Activated CD8-positive, alpha-beta memory T cell treated with anti-CD3 and anti-CD28 coated beads, Interleukin-2, amount 10 ng/mL, durations not matched to agents 7 days and 5 days (primary cell): Measurements from ENCODE around the gene DPPA5. TPM values are rescaled to one million over a fixed set of nuclear protein-coding genes. Genes with fewer than 3 reads are reported as not detected.
"Not testable (repeated sequence)": the region's sequence is repeated elsewhere in the genome, so short reads cannot be mapped to it uniquely, and the experiment has no call there.

Experiments used
- ATAC-seq: fragments of 150-1000 bp; cut with Tn5 transposase; one replicate; pipeline ENCODE4 v1.10.0; 2021; ENCODE audit warnings: moderate library complexity
- CTCF ChIA-PET: fragments of 350-600 bp; sonication (Branson Sonifier 250); formaldehyde crosslinking; loops from one replicate; lab custom pipeline; 2021; ENCODE audit warnings: antibody characterized with exemption; lab: Charles Lee
- DNase-seq: peaks from one replicate; pipeline ENCODE4 v3.0.0-alpha.2; 2020
- H3K27ac Mint-ChIP-seq: one replicate; pipeline ENCODE4 v1.8.0; 2021; ENCODE audit warnings: mild to moderate bottlenecking, mixed read lengths
- H3K27me3 Mint-ChIP-seq: one replicate; pipeline ENCODE4 v1.8.0; 2021; ENCODE audit warnings: mixed read lengths
- H3K36me3 Mint-ChIP-seq: one replicate; pipeline ENCODE4 v1.8.0; 2021; ENCODE audit warnings: mild to moderate bottlenecking, mixed read lengths
- H3K4me1 Mint-ChIP-seq: one replicate; pipeline ENCODE4 v1.8.0; 2021; ENCODE audit warnings: mixed read lengths
- H3K4me3 Mint-ChIP-seq: one replicate; pipeline ENCODE4 v1.8.0; 2021; ENCODE audit warnings: mild to moderate bottlenecking, moderate library complexity, mixed read lengths
- H3K9me3 Mint-ChIP-seq: one replicate; pipeline ENCODE4 v1.8.0; 2022; ENCODE audit warnings: low read depth, mixed read lengths
- total RNA-seq, 2 experiments: library from RNA; stranded (reverse); gene quantifications; one replicate each; pipeline ENCODE4 v1.2.3, GENCODE V29; 2021

Gene DPPA5
- not detected for total RNA-seq

DNA sequence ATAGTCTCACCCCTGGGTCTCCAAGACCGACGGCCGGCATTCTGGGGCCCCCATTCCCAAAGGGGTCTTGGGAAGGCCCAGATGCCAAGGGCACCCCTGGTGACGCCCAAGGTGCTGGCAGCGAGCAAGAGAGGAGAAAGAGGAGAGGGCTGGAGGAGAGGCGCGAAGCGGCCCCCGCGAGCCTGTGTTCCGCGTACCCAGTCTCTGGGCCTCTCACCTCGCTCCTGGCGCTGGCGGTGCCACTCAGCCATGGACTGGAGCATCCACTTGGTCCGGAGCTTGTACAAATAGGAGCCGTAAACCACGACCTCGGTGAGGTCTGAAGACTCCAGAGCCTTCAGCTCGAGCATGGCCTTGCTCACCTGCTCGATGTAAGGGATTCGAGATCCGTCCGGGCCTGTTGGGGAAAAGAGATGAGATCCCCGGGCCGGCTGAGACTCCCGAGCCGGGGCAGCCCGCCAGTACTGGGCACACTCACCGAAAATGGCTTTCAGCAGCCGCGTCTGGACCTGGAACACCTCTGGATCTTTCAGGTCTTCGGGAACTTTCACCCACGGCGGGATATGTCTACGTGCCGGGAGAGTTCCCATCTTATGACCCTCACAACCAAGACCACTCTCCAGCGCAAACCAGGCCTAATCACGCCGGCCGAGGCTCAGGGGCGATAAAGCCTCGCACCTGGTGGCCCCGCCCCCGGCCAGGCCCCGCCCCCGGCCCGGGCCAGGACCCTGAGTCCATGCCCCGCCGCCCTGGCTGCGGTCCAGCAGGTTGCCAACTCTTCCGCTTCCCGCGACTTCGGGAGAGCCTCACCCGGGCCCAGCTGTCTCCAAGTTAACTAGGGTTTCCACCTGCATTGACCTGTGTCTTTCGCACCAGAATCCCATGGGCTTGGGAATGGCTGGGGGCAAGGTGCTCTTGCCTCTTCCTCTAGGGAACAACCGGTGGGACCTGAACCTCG is at the start of gene DPPA5:
Gene DPPA5, minus strand, starts transcription at position 641 of the 958 bp plus-strand sequence. Its CDS starts 51 bp downstream, at position 590.
- peaks cover 38% of the 10 kb centered on the region for H3K27me3 Mint-ChIP-seq
- H3K4me3 Mint-ChIP-seq: no peak within 1 kb of the TSS
- H3K4me1 Mint-ChIP-seq: no peaks in the 10 kb centered on the region
- CTCF ChIA-PET: no interaction called here
- DNase-seq: no peak
- no peaks in the 10 kb centered on the region for H3K36me3 Mint-ChIP-seq
- no peak within 1 kb of the TSS for H3K27ac Mint-ChIP-seq
- ATAC-seq: no peak
- H3K9me3 Mint-ChIP-seq: no peaks in the 10 kb centered on the region

GRCh38 chr6:73400656-73401055 is 46.6 kb upstream of the DPPA5 start:
- H3K36me3 Mint-ChIP-seq: peaks cover 1% of the 10 kb centered on the region
- no peaks in the 10 kb centered on the region for H3K27me3 Mint-ChIP-seq
- no peak for ATAC-seq
- H3K9me3 Mint-ChIP-seq: no peaks in the 10 kb centered on the region
- H3K4me3 Mint-ChIP-seq: no peak overlapping the region
- no peak for DNase-seq
- CTCF ChIA-PET: interaction anchor here (1.5 kb wide), 1 partner anchor 9 kb away, joined by 3 read pairs; no protein-coding TSS in a partner anchor
- H3K4me1 Mint-ChIP-seq: no peaks in the 10 kb centered on the region
- no peak overlapping the region for H3K27ac Mint-ChIP-seq

GRCh38 chr6:73395875-73396274 is 41.8 kb upstream of the DPPA5 start:
- CTCF ChIA-PET: no interaction called here
- Mint-ChIP-seq H3K4me3 (no peak overlapping the region), H3K9me3 (no peaks in the 10 kb centered on the region), H3K27me3 (no peaks in the 10 kb centered on the region), H3K27ac (no peak overlapping the region), H3K4me1 (peaks cover 18% of the 10 kb centered on the region), H3K36me3 (peaks cover 5% of the 10 kb centered on the region)
- no peak for DNase-seq
- no peak for ATAC-seq

DNA sequence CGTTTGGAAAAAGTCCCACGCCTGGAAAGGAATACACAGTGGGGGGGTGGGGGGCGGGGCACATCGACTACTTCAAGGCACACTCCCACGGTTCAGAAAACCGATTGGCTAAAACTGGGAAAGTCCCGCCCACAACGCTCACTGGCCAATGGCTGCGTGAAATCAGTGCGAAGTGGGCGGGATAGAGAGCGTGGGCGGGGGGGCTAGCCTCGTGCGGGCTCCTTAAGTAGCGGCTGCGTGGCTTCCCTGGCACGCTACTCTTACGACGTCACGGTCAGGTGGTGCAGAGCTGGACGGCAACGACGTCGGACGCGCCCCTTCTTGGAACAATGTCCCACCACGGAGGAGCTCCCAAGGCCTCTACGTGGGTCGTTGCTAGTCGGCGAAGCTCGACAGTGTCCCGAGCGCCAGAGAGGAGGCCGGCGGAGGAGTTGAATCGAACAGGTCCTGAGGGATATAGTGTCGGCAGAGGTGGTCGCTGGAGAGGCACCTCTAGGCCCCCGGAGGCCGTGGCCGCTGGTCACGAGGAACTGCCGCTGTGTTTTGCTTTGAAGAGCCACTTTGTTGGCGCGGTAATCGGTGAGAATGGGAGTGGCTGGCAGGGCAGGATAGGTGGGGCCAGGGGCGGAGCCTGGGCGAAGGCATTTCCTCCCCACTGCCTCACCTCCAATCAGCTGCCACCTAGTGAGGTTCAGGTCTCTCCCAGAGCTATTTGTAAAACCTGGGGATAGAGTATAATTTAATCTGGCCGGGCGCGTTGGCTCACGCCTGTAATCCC is 40.7 kb upstream of the DPPA5 start, which contains the start of gene DDX43:
Gene DDX43, plus strand, starts transcription at position 252 of the 778 bp plus-strand sequence. Its CDS starts 78 bp downstream, at position 330.
- DNase-seq (peak; percentile 77), ATAC-seq (peak; percentile 83)
- Mint-ChIP-seq H3K4me3 (peak within 1 kb of the TSS; percentile 78), H3K27me3 (no peaks in the 10 kb centered on the region), H3K27ac (peak within 1 kb of the TSS; percentile 93), H3K4me1 (peaks cover 22% of the 10 kb centered on the region), H3K9me3 (no peaks in the 10 kb centered on the region), H3K36me3 (peaks cover 5% of the 10 kb centered on the region)
- CTCF ChIA-PET: interaction anchor here (0.5 kb wide), 1 partner anchor 18 kb away, joined by 4 read pairs; no protein-coding TSS in a partner anchor

- CTCF ChIA-PET: no interaction called here
- Mint-ChIP-seq H3K4me3 (no peak overlapping the region), H3K36me3 (peaks cover 5% of the 10 kb centered on the region), H3K4me1 (peaks cover 34% of the 10 kb centered on the region), H3K27me3 (no peaks in the 10 kb centered on the region), H3K27ac (no peak overlapping the region), H3K9me3 (no peaks in the 10 kb centered on the region)
- no peak for ATAC-seq
- DNase-seq: no peak
These were observed 39.2 kb upstream of the DPPA5 start for GRCh38 chr6:73393278-73393677.

DNA sequence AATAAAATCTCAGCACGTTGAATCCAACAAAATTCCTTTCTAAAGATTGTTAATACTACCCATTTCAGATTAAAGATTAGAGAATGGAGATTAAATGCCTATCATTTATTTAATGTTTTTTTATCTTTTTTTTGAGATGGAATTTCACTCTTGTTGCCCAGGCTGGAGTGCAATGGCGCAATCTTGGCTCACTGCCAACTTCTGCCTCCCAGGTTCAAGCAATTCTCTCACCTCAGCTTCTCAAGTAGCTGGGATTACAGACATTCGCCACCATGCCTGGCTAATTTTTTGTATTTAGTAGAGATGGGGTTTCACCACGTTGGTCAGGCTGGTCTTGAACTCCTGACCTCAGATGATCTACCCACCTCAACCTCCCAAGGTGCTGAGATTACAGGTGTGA is 38.1 kb upstream of the DPPA5 start:
- not testable (repeated sequence) for H3K9me3 Mint-ChIP-seq, DNase-seq, H3K4me3 Mint-ChIP-seq, ATAC-seq, H3K27me3 Mint-ChIP-seq, H3K27ac Mint-ChIP-seq, H3K36me3 Mint-ChIP-seq
- CTCF ChIA-PET: interaction anchor here (0.6 to 1.3 kb wide), 2 partner anchors 254 to 980 kb away, joined by 3 to 4 read pairs; no protein-coding TSS in a partner anchor
- H3K4me1 Mint-ChIP-seq: peaks cover 34% of the 10 kb centered on the region

GRCh38 chr6:73391675-73392074 is 37.6 kb upstream of the DPPA5 start:
- Mint-ChIP-seq H3K27ac (no peak overlapping the region), H3K9me3 (no peaks in the 10 kb centered on the region), H3K36me3 (peaks cover 5% of the 10 kb centered on the region), H3K4me3 (no peak overlapping the region), H3K4me1 (peaks cover 34% of the 10 kb centered on the region), H3K27me3 (no peaks in the 10 kb centered on the region)
- CTCF ChIA-PET: interaction anchor here (0.6 to 1.3 kb wide), 4 partner anchors 9 to 980 kb away, joined by 3 to 4 read pairs (median 3); no protein-coding TSS in a partner anchor
- DNase-seq: no peak
- ATAC-seq: no peak

- Mint-ChIP-seq H3K27ac (no peak overlapping the region), H3K36me3 (peaks cover 5% of the 10 kb centered on the region), H3K4me1 (peaks cover 33% of the 10 kb centered on the region), H3K9me3 (no peaks in the 10 kb centered on the region), H3K4me3 (no peak overlapping the region), H3K27me3 (no peaks in the 10 kb centered on the region)
- ATAC-seq (no peak), DNase-seq (no peak)
- CTCF ChIA-PET: interaction anchor here (1.8 kb wide), 1 partner anchor 65 kb away, joined by 5 read pairs; no protein-coding TSS in a partner anchor
These were observed 35.8 kb upstream of the DPPA5 start for GRCh38 chr6:73389854-73390253.

DNA sequence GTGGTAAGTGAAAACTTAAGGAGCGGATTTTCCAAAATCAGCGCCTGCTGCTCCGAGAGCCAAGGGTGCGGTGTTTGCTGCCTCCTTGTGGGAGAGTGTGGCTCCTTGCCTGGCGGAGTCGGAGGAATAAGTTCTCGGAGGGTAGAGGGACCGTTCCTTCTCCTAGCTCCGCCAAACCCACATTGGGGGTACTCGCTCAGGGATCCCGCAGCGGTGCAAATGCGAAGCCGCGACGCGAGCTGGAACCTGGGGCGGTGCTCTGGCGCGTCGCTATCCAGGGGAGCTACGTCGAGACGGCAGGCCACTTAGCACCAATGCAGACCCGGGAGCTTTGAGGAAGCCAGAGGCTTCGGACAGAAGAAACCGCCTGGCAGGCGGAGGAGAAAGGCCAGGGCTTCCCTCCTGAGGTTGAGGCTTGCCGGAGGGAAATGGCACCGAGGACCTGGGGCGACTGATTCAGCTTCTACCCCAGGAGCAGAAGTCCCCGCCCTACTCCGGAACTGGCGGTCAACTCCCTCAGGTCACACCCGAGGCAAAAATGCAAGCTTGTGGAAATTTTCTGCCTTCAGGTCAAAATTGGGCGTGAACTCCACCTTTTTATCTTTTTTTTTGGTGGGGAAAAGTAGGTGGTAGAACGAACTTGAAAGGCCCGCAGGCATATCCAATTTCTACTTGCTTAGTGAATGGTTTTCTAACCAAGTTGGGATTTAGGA is 34.9 kb upstream of the DPPA5 start:
- peak; percentile 85 for DNase-seq
- Mint-ChIP-seq H3K36me3 (peaks cover 3% of the 10 kb centered on the region), H3K9me3 (no peaks in the 10 kb centered on the region), H3K27ac (peak overlapping the region; percentile 85), H3K4me1 (peaks cover 31% of the 10 kb centered on the region), H3K27me3 (no peaks in the 10 kb centered on the region), H3K4me3 (peak overlapping the region; percentile 77)
- CTCF ChIA-PET: interaction anchor here (1.0 to 1.9 kb wide), 9 partner anchors 11 to 772 kb away, joined by 3 to 14 read pairs (median 5); no protein-coding TSS in a partner anchor
- peak; percentile 96 for ATAC-seq

GRCh38 chr6:73388433-73388799 is 34.3 kb upstream of the DPPA5 start:
- peak overlapping the region; percentile 77 for H3K4me3 Mint-ChIP-seq
- peak; percentile 5 for ATAC-seq
- H3K27ac Mint-ChIP-seq: peak overlapping the region; percentile 85
- H3K36me3 Mint-ChIP-seq: peaks cover 3% of the 10 kb centered on the region
- no peaks in the 10 kb centered on the region for H3K27me3 Mint-ChIP-seq
- no peaks in the 10 kb centered on the region for H3K9me3 Mint-ChIP-seq
- CTCF ChIA-PET: interaction anchor here (0.6 to 1.9 kb wide), 10 partner anchors 10 to 772 kb away, joined by 3 to 14 read pairs (median 4); no protein-coding TSS in a partner anchor
- DNase-seq: no peak
- H3K4me1 Mint-ChIP-seq: peaks cover 28% of the 10 kb centered on the region

DNA sequence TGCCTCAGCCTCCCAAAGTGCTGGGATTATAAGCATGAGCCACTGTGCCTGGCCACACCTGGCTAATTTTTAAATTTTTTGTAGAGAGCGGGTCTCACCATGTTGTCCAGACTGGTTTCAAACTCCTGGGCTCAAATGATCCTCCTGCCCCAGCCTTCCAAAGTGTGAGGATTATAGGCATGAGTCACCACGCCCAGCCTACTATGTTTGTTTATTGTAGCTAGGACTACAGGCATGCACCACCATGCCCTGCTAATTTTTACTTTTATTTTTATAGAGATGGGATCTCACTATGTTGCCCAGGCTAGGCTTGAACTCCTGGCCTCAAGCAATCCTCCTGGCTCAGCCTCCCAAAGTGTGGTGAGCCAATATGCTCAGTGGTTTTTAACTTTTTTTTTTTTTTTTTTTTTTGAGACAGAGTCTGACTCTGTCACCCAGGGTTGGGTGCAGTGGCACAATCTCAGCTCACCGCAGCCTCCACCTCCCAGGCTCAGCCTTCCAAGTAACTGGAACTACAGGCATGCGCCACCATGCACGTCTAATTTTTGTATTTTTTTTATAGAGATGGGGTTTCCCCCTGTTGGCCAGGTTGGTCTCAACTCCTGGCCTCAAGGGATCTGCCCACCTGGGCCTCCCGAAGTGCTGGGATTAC is 28.5 kb upstream of the DPPA5 start:
- Mint-ChIP-seq H3K27ac (no peak overlapping the region), H3K4me1 (no peaks in the 10 kb centered on the region), H3K4me3 (no peak overlapping the region), H3K36me3 (no peaks in the 10 kb centered on the region), H3K9me3 (no peaks in the 10 kb centered on the region), H3K27me3 (no peaks in the 10 kb centered on the region)
- DNase-seq: no peak
- ATAC-seq: no peak
- CTCF ChIA-PET: no interaction called here

GRCh38 chr6:73381531-73381930 is 27.5 kb upstream of the DPPA5 start:
- DNase-seq, H3K36me3 Mint-ChIP-seq, H3K9me3 Mint-ChIP-seq, H3K4me1 Mint-ChIP-seq, H3K4me3 Mint-ChIP-seq, H3K27ac Mint-ChIP-seq, H3K27me3 Mint-ChIP-seq, ATAC-seq: not testable (repeated sequence)
- CTCF ChIA-PET: interaction anchor here (0.9 to 1.0 kb wide), 2 partner anchors 9 to 55 kb away, joined by 3 read pairs; no protein-coding TSS in a partner anchor
